Middle frontal gyrus (tissue), 1 donor: ENCODE data around the gene KLK2.

Experiments
- DNase-seq: peaks from one replicate; pipeline ENCODE4 v3.0.0-alpha.2; 2015; ENCODE audit warnings: low spot score; ENCODE audit errors: extremely low spot score

The KLK2 gene

GRCh38 chr19:50850738-50851137 lies 22.5 kb upstream of the KLK2 start:
- DNase-seq: no peak

- DNase-seq: no peak
These were observed 21.6 kb upstream of the KLK2 start for GRCh38 chr19:50851620-50852019.

GRCh38 chr19:50854636-50855410 lies 18.4 kb upstream of the KLK2 start, which contains the start of gene KLK3:
KLK3 (plus strand) TSS chr19:50854915; CDS start chr19:50854956, 41 bp downstream.
- no peak for DNase-seq

GRCh38 chr19:50857366-50857765 lies 15.9 kb upstream of the KLK2 start:
- no peak for DNase-seq

GRCh38 chr19:50858886-50859285 lies 14.4 kb upstream of the KLK2 start:
- DNase-seq: no peak

GRCh38 chr19:50859849-50860248 lies 13.4 kb upstream of the KLK2 start:
- DNase-seq: no peak

GRCh38 chr19:50861010-50861409 lies 12.2 kb upstream of the KLK2 start:
- DNase-seq: no peak

- no peak for DNase-seq
These were observed 11.5 kb upstream of the KLK2 start for GRCh38 chr19:50861496-50862286.

GRCh38 chr19:50869479-50869878 lies 3.8 kb upstream of the KLK2 start:
- DNase-seq: no peak

GRCh38 chr19:50870417-50871089 lies 2.7 kb upstream of the KLK2 start:
- no peak for DNase-seq

- DNase-seq: no peak
These were observed 972 bp downstream of the KLK2 start for GRCh38 chr19:50874211-50874610.

- DNase-seq: no peak
These were observed 2.7 kb downstream of the KLK2 start for GRCh38 chr19:50875795-50876422.

- no peak for DNase-seq
These were observed 3.2 kb downstream of the KLK2 start for GRCh38 chr19:50876456-50876855.

GRCh38 chr19:50877338-50877737 lies 4.1 kb downstream of the KLK2 start:
- no peak for DNase-seq

GRCh38 chr19:50878851-50879250 lies 5.6 kb downstream of the KLK2 start:
- DNase-seq: no peak

- no peak for DNase-seq
These were observed 7.0 kb downstream of the KLK2 start for GRCh38 chr19:50880241-50880640.

GRCh38 chr19:50882188-50882587 lies 8.9 kb downstream of the KLK2 start:
- DNase-seq: no peak

GRCh38 chr19:50889638-50890037 lies 16.4 kb downstream of the KLK2 start:
- no peak for DNase-seq

- DNase-seq: no peak
These were observed 17.4 kb downstream of the KLK2 start for GRCh38 chr19:50890422-50891252.

GRCh38 chr19:50891253-50891625 lies 18.0 kb downstream of the KLK2 start:
- DNase-seq: no peak
